Upper lobe of left lung (tissue), 4 donors: ENCODE measurements around the gene CHRND.

Experiments
- POLR2A ChIP-seq, 4 donors: fragments of 450-650 bp; IDR thresholded peaks; one replicate each; pipeline ENCODE4 v1.5.1; 2016 to 2017; ENCODE audit warnings: antibody characterized with exemption in 4 of 4, mild to moderate bottlenecking in 2 of 4
- TF ChIP-seq, protein P1 (sequence below), 6 experiments: fragments of 450-650 bp in 4 of 6; fragments of 200-600 bp in 2 of 6; sonication (generic) in 2 of 6; IDR thresholded peaks; one replicate each; pipeline ENCODE4 v1.5.1; 2016 to 2019; ENCODE audit warnings: antibody characterized with exemption in 6 of 6

- no peak for TF ChIP-seq POLR2A (IDR thresholded peaks at IDR 0.05)
- TF ChIP-seq, protein P1, sequence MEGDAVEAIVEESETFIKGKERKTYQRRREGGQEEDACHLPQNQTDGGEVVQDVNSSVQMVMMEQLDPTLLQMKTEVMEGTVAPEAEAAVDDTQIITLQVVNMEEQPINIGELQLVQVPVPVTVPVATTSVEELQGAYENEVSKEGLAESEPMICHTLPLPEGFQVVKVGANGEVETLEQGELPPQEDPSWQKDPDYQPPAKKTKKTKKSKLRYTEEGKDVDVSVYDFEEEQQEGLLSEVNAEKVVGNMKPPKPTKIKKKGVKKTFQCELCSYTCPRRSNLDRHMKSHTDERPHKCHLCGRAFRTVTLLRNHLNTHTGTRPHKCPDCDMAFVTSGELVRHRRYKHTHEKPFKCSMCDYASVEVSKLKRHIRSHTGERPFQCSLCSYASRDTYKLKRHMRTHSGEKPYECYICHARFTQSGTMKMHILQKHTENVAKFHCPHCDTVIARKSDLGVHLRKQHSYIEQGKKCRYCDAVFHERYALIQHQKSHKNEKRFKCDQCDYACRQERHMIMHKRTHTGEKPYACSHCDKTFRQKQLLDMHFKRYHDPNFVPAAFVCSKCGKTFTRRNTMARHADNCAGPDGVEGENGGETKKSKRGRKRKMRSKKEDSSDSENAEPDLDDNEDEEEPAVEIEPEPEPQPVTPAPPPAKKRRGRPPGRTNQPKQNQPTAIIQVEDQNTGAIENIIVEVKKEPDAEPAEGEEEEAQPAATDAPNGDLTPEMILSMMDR (IDR thresholded peaks at IDR 0.05) = no peak
Measured at GRCh38 chr2:232489516-232490220, 36.3 kb upstream of the CHRND start.
